Fibroblast of pulmonary artery (primary cell): ENCODE results near the gene GBF1.
A peak's percentile ranks its signal among the peaks of the same experiment; 100 is the strongest.

Experiments
- DNase-seq: peaks from one replicate; pipeline ENCODE4 v3.0.0-alpha.2; 2010; ENCODE audit warnings: low read depth
- H3K4me3 ChIP-seq: replicated peaks from 2 replicates; pipeline ENCODE4 v1.5.1; 2011; ENCODE audit warnings: low read depth, mild to moderate bottlenecking, control low read depth, low read length, moderate library complexity
- CTCF ChIP-seq: IDR thresholded peaks from 2 replicates; pipeline ENCODE4 v1.5.1; 2011; ENCODE audit warnings: mild to moderate bottlenecking, control low read depth, low read length, inconsistent platforms; ENCODE audit errors: missing control alignments

The GBF1 gene

GRCh38 chr10:102309916-102310315 lies 64.6 kb downstream of the GBF1 start:
- no peak overlapping the region for H3K4me3 ChIP-seq
- TF ChIP-seq CTCF = no peak
- DNase-seq = no peak

GRCh38 chr10:102310361-102311024 lies 65.2 kb downstream of the GBF1 start:
- DNase-seq = peak; percentile 63
- TF ChIP-seq CTCF = no peak
- no peak overlapping the region for H3K4me3 ChIP-seq

GRCh38 chr10:102311025-102311420 lies 65.7 kb downstream of the GBF1 start:
- H3K4me3 ChIP-seq = no peak overlapping the region
- no peak for DNase-seq
- TF ChIP-seq CTCF = no peak

GRCh38 chr10:102312683-102313082 lies 67.4 kb downstream of the GBF1 start:
- no peak for TF ChIP-seq CTCF
- peak; percentile 11 for DNase-seq
- H3K4me3 ChIP-seq = no peak overlapping the region

GRCh38 chr10:102313221-102313896 lies 68.0 kb downstream of the GBF1 start:
- DNase-seq = no peak
- H3K4me3 ChIP-seq = no peak overlapping the region
- TF ChIP-seq CTCF = no peak

- no peak for TF ChIP-seq CTCF
- no peak for DNase-seq
- H3K4me3 ChIP-seq = no peak overlapping the region
These were observed 69.5 kb downstream of the GBF1 start for GRCh38 chr10:102314801-102315200.

GRCh38 chr10:102316421-102316820 lies 71.1 kb downstream of the GBF1 start:
- TF ChIP-seq CTCF = no peak
- no peak overlapping the region for H3K4me3 ChIP-seq

More at GRCh38 chr10:102316421-102316820, 71.1 kb downstream of the GBF1 start:
- DNase-seq = no peak
